HG02588 (cell line): ENCODE results near the gene YY1.

Experiments
- ATAC-seq: cut with Tn5 transposase; IDR thresholded peaks from one replicate; pipeline ENCODE4 v1.9.1; 2021; ENCODE audit warnings: mild to moderate bottlenecking, moderate library complexity; ENCODE audit not compliant: unreplicated experiment

YY1 gene

GRCh38 chr14:100312877-100313400 lies 74.0 kb downstream of the YY1 start:
- ATAC-seq, result no peak

- no peak for ATAC-seq
These were observed 74.7 kb downstream of the YY1 start for GRCh38 chr14:100313464-100314230.

- ATAC-seq, result no peak
These were observed 75.8 kb downstream of the YY1 start for GRCh38 chr14:100314724-100315123.

GRCh38 chr14:100317389-100317788 lies 78.4 kb downstream of the YY1 start:
- no peak for ATAC-seq

- ATAC-seq, result peak; percentile 75
These were observed 79.2 kb downstream of the YY1 start for GRCh38 chr14:100317912-100318808.

- no peak for ATAC-seq
These were observed 81.4 kb downstream of the YY1 start for GRCh38 chr14:100320157-100320856.

GRCh38 chr14:100321473-100322137 lies 82.7 kb downstream of the YY1 start:
- ATAC-seq, result no peak

GRCh38 chr14:100322138-100322957 lies 83.4 kb downstream of the YY1 start:
- ATAC-seq, result no peak

GRCh38 chr14:100323121-100323941 lies 84.4 kb downstream of the YY1 start, which contains the start of gene SLC25A47:
SLC25A47 (plus strand) TSS chr14:100323339; CDS start chr14:100323415, 76 bp downstream.
- no peak for ATAC-seq

- ATAC-seq, result no peak
These were observed 85.0 kb downstream of the YY1 start for GRCh38 chr14:100323942-100324307.

GRCh38 chr14:100325231-100325632 lies 86.3 kb downstream of the YY1 start:
- no peak for ATAC-seq

GRCh38 chr14:100325958-100326357 lies 87.0 kb downstream of the YY1 start:
- ATAC-seq, result no peak

- ATAC-seq, result no peak
These were observed 88.2 kb downstream of the YY1 start for GRCh38 chr14:100327128-100327527.

- ATAC-seq, result no peak
These were observed 89.7 kb downstream of the YY1 start for GRCh38 chr14:100328495-100329163.

GRCh38 chr14:100329233-100330006 lies 90.5 kb downstream of the YY1 start:
- ATAC-seq, result no peak

GRCh38 chr14:100330007-100330344 lies 91.0 kb downstream of the YY1 start:
- ATAC-seq, result no peak

GRCh38 chr14:100330388-100330931 lies 91.5 kb downstream of the YY1 start:
- no peak for ATAC-seq
